HL-60 (cell line): ENCODE data around the gene TBC1D5.

Experiments used
- DNase-seq, 2 experiments: peaks; one replicate each; pipeline ENCODE4 v3.0.0-alpha.2; 2010 to 2020; ENCODE audit warnings: low read depth in 1 of 2, low spot score in 1 of 2
- H3K27ac ChIP-seq: fragments of 250-450 bp; sonication (Bioruptor Pico); replicated peaks from 2 replicates; pipeline ENCODE4 v1.5.1; 2020; ENCODE audit warnings: mild to moderate bottlenecking, moderate library complexity
- H3K27me3 ChIP-seq: fragments of 250-450 bp; sonication (Bioruptor Pico); 2 replicates; pipeline ENCODE4 v1.5.1; 2021; ENCODE audit warnings: mild to moderate bottlenecking, moderate library complexity; ENCODE audit not compliant: insufficient read depth, poor library complexity, severe bottlenecking
- H3K4me3 ChIP-seq: replicated peaks from 2 replicates; pipeline ENCODE4 v1.5.1; 2011; ENCODE audit warnings: mild to moderate bottlenecking, control low read depth, low read length; ENCODE audit not compliant: insufficient read depth
- GABPA ChIP-seq: IDR thresholded peaks from 2 replicates; pipeline ENCODE4 v1.6.1; 2012; ENCODE audit warnings: low read depth
- POLR2AphosphoS5 ChIP-seq: IDR thresholded peaks from 2 replicates; pipeline ENCODE4 v1.6.1; 2012; ENCODE audit warnings: low read depth
- SPI1 ChIP-seq: IDR thresholded peaks from 2 replicates; pipeline ENCODE4 v1.6.1; 2012; ENCODE audit warnings: low read depth, mild to moderate bottlenecking, borderline replicate concordance
- TF ChIP-seq, protein P1 (sequence below): IDR thresholded peaks from one replicate; pipeline ENCODE4 v1.5.1; 2011; ENCODE audit warnings: low read length, control low read depth, inconsistent platforms; ENCODE audit not compliant: insufficient read depth
- TF ChIP-seq, protein P2 (sequence below): IDR thresholded peaks from 2 replicates; pipeline ENCODE4 v1.6.1; 2012; ENCODE audit warnings: low read depth; ENCODE audit not compliant: insufficient replicate concordance

TBC1D5 gene

DNA sequence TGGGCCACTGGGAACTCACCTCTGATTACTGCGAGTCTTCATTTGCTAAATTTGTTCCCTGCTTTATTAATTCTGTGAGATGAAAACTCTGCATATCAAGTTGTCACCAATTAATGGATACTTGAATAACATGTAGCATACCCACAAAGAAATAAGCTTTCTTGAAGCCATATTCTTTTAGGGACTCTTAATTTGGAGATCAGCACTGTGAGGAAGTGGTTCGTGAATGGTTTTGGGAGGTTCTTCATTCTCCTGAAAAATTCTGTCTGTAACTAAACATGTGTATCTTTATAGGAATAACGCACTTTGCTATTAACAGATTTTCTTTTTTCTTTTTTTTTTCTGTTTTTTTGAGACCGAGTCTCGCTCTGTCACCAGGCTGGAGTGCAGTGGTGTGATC, 19.1 kb upstream of the TBC1D5 start:
- DNase-seq = no peak
- Histone ChIP-seq H3K27ac (no peak overlapping the region), H3K4me3 (no peak overlapping the region), H3K27me3 (no peaks in the 10 kb centered on the region)
- no peak for TF ChIP-seq GABPA
- peak; percentile 55; the same call in 1 of the 2 replicates for TF ChIP-seq SPI1
- no peak for TF ChIP-seq POLR2AphosphoS5
- TF ChIP-seq, protein P1, sequence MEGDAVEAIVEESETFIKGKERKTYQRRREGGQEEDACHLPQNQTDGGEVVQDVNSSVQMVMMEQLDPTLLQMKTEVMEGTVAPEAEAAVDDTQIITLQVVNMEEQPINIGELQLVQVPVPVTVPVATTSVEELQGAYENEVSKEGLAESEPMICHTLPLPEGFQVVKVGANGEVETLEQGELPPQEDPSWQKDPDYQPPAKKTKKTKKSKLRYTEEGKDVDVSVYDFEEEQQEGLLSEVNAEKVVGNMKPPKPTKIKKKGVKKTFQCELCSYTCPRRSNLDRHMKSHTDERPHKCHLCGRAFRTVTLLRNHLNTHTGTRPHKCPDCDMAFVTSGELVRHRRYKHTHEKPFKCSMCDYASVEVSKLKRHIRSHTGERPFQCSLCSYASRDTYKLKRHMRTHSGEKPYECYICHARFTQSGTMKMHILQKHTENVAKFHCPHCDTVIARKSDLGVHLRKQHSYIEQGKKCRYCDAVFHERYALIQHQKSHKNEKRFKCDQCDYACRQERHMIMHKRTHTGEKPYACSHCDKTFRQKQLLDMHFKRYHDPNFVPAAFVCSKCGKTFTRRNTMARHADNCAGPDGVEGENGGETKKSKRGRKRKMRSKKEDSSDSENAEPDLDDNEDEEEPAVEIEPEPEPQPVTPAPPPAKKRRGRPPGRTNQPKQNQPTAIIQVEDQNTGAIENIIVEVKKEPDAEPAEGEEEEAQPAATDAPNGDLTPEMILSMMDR = no peak
- TF ChIP-seq, protein P2, sequence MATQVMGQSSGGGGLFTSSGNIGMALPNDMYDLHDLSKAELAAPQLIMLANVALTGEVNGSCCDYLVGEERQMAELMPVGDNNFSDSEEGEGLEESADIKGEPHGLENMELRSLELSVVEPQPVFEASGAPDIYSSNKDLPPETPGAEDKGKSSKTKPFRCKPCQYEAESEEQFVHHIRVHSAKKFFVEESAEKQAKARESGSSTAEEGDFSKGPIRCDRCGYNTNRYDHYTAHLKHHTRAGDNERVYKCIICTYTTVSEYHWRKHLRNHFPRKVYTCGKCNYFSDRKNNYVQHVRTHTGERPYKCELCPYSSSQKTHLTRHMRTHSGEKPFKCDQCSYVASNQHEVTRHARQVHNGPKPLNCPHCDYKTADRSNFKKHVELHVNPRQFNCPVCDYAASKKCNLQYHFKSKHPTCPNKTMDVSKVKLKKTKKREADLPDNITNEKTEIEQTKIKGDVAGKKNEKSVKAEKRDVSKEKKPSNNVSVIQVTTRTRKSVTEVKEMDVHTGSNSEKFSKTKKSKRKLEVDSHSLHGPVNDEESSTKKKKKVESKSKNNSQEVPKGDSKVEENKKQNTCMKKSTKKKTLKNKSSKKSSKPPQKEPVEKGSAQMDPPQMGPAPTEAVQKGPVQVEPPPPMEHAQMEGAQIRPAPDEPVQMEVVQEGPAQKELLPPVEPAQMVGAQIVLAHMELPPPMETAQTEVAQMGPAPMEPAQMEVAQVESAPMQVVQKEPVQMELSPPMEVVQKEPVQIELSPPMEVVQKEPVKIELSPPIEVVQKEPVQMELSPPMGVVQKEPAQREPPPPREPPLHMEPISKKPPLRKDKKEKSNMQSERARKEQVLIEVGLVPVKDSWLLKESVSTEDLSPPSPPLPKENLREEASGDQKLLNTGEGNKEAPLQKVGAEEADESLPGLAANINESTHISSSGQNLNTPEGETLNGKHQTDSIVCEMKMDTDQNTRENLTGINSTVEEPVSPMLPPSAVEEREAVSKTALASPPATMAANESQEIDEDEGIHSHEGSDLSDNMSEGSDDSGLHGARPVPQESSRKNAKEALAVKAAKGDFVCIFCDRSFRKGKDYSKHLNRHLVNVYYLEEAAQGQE = no peak

DNA sequence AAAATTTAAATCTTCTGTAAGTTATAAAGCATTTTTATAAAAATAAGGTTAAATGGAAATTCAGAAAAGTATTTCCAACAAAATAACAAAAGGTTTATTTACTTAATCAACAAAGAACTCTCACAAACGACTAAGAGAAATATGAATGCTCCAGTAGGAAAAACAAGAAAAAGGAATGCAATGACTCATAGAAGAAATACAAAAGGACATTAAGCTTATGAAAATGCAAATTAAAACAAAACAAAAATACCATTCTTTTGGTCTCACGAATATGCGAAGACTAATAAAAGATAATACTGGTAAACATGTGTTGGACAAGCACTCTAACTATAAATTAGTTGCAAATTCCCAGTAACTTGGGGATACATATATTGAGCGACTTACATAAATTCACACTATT, 17.5 kb upstream of the TBC1D5 start:
- Histone ChIP-seq H3K27ac (no peak overlapping the region), H3K4me3 (no peak overlapping the region), H3K27me3 (no peaks in the 10 kb centered on the region)
- TF ChIP-seq, protein P1 = no peak
- TF ChIP-seq GABPA = no peak
- no peak for TF ChIP-seq POLR2AphosphoS5
- TF ChIP-seq, protein P2 = no peak
- TF ChIP-seq SPI1 = no peak
- no peak for DNase-seq

DNA sequence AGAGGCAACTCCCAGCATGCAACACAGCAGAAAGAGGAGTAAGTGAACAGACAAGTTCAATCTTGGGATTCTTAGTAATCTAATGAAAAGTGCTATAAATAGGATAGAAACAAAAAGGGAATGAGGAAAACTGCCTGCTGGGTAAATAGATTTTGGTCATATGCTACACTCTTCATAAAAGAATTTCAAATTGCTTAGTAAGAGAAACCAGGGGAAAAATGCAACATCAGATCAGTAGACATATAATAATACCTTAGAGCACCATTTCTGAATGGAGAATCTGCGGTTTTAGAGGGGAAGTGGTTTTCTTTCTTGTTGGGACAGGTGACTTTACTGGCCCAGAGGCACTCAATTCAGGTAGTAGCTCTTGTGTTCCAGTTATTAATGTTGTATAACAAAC, 13.4 kb upstream of the TBC1D5 start:
- Histone ChIP-seq H3K4me3 (no peak overlapping the region), H3K27me3 (no peaks in the 10 kb centered on the region), H3K27ac (no peak overlapping the region)
- DNase-seq = no peak
- TF ChIP-seq POLR2AphosphoS5 (no peak), GABPA (no peak), SPI1 (no peak)
- TF ChIP-seq, protein P2 = no peak
- TF ChIP-seq, protein P1 = no peak
